Mammary epithelial cell (primary cell): ENCODE data around the gene PCDHGB2.

Experiments used
- EZH2 ChIP-seq: IDR thresholded peaks from 2 replicates; pipeline ENCODE4 v1.6.1; 2012; ENCODE audit warnings: low read length, inconsistent platforms, borderline replicate concordance
- TF ChIP-seq, protein P1 (sequence below), 2 donors: IDR thresholded peaks in 1 of 2; conservative IDR thresholded peaks in 1 of 2; 2 replicates each; pipeline ENCODE4 v1.5.1; 2011 to 2012; ENCODE audit warnings: inconsistent platforms in 2 of 2, low read length in 2 of 2, mild to moderate bottlenecking in 2 of 2, control low read depth in 1 of 2, low read depth in 1 of 2; ENCODE audit not compliant: insufficient read depth in 1 of 2; ENCODE audit errors: extremely low read depth in 1 of 2

DNA sequence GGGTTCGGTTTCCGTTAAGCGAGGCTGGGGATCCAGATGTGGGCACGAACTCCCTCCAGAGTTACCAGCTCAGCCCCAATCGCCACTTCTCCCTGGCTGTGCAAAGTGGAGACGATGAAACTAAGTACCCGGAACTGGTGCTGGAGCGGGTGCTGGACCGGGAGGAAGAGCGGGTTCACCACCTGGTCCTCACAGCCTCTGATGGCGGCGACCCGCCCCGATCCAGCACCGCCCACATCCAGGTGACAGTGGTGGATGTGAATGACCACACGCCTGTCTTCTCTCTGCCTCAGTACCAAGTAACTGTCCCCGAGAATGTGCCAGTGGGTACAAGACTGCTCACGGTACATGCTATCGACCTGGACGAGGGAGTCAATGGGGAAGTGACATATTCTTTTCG lies 23.6 kb downstream of the PCDHGB2 start:
- TF ChIP-seq, protein P1, sequence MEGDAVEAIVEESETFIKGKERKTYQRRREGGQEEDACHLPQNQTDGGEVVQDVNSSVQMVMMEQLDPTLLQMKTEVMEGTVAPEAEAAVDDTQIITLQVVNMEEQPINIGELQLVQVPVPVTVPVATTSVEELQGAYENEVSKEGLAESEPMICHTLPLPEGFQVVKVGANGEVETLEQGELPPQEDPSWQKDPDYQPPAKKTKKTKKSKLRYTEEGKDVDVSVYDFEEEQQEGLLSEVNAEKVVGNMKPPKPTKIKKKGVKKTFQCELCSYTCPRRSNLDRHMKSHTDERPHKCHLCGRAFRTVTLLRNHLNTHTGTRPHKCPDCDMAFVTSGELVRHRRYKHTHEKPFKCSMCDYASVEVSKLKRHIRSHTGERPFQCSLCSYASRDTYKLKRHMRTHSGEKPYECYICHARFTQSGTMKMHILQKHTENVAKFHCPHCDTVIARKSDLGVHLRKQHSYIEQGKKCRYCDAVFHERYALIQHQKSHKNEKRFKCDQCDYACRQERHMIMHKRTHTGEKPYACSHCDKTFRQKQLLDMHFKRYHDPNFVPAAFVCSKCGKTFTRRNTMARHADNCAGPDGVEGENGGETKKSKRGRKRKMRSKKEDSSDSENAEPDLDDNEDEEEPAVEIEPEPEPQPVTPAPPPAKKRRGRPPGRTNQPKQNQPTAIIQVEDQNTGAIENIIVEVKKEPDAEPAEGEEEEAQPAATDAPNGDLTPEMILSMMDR (conservative IDR thresholded peaks at IDR 0.05 in 1 of 2, IDR thresholded peaks at IDR 0.05 in 1 of 2; ENCODE audit: extremely low read depth in 1 of 2, insufficient read depth in 1 of 2, low read depth in 1 of 2, low read length in 2 of 2), result no peak
- no peak for TF ChIP-seq EZH2
